Activated T-helper 1 cell treated with Interleukin-2 at 50 U/mL for 16 hours (primary cell): Measurements from ENCODE around the gene ADAMTS20.

Experiments used
- DNase-seq: peaks from one replicate; pipeline ENCODE4 v3.0.0-alpha.2; 2020; ENCODE audit warnings: low read depth

The ADAMTS20 gene

DNA sequence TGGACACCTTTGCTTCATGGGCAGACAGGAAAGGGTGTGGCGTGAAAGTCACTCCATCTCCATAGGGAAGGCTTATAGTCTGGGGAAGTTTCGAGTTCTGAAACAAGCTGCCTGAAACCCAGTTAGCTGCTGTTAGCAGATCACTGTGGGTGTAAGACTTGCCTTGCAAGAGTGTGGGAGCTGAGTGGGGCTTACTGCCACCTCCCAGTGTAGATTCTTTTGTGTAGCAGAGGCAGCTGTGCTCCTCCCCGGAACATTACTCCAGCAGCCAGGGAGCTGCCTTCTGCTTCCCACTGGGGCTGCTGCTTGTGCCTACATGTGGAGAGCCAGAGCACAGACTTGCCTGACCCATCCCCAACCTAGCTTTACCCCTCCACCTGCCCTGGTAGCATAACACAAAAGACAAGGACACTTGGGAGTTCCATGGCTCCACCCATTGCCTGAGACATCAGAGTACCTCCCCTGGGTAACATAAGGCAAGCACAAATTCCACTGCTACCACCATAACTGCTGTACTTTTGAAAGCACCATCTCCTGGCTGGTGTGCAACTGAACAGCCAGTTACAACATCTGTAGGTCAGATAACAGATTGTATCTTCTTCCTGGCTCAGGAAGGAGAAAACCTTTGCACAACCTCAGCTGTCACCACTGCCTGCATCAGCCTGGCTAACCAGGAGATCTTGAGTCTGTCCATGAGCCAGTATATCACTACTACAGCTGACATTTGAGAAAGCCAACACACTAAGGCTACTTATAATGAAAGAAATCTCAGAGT is 69.5 kb downstream of the ADAMTS20 start:
- DNase-seq: no peak

DNA sequence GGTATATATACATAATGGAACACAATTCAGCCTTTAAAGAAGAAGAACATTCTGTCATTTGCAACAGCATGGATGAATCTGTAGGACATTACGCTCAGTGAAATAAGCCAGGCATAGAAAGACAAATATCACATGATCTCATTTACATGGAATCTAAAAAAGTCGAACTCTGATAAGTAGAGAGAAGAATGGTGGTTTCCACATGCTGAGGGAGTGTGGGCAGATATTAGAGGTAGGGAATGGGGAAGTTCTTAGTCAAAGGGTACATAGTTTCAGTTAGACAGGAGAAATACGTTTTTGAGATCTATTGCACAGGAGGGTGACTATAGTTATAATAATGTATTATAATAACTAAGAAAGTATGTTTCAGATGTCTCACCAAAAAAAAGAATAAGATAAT is 71.4 kb downstream of the ADAMTS20 start:
- no peak for DNase-seq

DNA sequence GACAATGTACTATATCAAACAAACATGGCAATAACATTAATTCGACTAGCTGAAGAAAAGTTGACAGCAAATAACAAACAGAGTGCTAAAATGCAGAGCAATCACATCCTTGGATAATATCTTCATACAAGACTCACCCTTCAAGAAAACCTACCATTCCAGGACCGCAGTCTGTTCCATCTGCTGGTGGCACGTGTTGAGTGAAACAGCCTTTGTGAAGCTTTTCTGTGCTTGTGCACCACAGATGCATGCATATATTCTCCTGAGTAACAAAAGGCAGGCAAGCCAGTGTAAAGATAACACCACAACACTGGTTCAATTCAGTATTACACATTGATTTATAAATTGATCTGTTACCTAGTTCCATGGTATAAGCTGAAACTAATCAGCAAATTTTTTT is 89.3 kb downstream of the ADAMTS20 start:
- no peak for DNase-seq

DNA sequence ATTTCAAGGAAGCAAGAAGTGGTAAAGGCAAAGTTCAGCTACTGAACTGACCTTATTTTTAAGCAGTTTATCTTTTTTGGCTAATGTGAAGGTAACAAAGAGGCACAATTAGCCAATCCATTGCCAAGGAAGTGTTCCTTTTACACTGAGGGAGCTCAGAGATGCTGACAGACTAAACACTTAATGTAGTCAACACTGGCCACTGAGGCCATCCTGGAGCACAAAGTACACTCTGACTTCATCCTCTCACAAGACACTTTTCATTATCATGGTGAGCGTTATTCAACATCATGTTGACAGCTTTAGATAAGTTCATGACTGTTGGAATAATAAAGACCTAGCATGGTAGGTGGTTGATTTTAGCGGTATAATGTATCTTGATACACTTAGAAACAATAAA is 89.9 kb downstream of the ADAMTS20 start:
- no peak for DNase-seq

DNA sequence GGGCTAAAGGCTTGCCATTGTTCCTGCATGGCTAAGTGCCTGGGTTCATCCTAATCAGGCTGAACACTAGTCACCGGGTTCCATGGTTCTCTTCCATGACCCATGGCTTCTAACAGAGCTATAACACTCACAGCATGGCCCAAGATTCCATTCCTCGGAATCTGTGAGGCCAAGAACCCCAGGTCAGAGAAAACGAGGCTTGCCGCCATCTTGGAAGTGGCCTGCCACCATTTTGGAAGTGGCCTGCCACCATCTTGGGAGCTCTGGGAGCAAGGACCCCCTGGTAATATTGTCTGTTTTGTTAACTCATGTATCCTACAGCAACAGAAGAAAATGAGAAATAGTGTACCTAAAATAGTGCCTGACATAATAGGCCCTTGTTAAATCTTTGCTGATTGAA is 92.7 kb downstream of the ADAMTS20 start:
- no peak for DNase-seq

DNA sequence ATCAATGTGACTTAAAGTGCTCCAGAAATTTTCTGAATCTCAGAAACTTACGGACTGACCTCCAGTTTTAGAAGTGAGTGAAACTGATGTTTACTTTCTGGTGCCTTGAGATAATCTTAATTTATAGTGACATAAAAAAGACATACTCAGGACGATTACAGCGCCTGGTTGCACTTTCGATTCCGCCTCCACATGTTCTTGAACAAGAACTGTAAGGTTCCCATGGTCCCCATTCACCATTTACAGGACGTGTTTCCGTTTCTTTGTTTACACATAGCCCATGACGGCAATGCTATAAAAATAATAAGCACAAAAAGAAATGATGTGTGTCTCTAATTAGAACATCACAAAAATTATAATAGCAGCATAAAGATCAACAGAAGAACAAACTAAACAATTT is 98.2 kb downstream of the ADAMTS20 start:
- no peak for DNase-seq

DNA sequence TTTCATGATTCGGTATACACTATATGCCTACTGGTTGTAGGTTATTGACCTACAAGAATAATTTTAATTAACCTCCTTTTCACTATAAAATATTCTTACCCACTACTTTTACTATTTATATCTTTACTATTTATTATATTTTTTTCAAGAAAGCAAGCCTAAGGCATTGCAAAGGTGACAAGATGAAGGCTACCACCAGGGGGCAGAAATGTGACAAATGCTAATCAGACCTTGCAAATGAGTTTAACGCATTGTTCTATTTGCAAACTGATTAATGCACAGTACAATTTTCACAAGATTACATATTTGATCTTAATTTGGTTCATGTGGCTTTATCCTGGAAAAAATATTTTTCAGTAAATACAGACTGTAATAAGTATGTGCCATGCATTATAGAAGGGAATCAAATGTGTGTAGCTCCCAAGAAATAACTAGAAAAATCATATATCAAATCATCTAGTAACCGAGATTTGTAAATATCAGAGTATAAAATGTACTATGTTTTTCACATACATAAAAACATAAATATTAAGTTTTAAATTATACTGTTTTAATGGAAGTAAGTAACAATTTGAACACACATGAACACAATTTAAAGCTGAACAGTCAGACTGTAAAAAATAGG is 107.0 kb downstream of the ADAMTS20 start:
- no peak for DNase-seq

DNA sequence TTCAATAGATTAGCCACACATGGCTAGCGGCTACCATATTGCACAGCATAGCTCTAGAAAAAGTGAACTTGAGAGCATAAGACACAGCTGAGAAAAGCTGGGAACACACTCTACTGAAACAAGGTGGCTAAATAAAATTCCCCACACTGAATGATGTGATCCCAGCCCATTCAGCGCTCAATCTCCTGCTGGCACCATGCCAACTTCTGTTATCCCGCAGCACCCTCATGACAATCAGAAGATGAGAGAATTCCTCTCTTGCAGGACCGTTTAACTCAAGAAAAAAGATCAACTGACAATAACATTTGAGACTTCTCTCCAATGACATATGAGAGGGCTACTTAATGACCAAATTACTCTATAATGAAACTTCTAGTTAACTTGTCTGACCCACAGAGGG is 115.4 kb downstream of the ADAMTS20 start:
- no peak for DNase-seq

DNA sequence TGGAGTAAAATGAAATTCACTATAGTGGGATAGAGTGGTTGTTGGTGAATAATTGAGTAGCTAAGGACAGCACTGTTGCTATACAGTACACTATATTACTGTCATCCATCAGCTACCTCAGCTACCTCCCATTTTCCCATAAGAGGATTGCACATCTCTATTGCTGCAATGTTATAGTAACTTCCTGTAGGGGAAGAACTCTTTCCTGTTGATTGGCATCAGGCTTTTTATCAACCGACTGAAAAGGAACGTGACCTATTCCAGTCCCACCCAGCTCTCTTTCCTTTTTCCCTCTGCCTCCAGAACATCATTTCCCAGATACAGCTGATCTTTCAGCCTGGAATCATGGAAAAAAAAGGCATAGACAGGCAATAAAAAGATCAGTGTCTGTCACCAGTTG is 117.4 kb downstream of the ADAMTS20 start:
- no peak for DNase-seq

DNA sequence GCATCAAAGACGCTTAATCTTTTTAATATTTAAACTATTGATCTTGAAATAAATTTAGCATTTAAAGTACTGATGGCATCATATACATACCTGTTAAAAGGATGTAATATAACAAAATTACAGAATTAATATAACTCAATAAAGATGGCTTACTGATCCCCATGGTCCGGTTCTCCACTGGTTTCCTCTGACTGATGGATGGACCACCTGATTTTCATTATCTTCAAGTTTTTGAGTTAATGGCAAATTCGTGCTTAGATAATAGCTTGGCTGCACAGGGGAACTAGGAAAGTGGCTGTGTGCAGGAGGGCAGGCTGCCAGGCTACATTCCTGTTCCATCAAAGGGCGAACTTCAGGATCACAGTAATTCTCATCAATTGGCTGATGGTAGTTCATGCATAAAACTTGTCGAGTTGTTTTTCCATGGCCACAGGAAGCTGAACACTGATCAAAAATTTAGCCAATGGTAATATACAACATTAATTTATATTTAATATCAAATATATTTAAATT is 123.9 kb downstream of the ADAMTS20 start:
- no peak for DNase-seq

DNA sequence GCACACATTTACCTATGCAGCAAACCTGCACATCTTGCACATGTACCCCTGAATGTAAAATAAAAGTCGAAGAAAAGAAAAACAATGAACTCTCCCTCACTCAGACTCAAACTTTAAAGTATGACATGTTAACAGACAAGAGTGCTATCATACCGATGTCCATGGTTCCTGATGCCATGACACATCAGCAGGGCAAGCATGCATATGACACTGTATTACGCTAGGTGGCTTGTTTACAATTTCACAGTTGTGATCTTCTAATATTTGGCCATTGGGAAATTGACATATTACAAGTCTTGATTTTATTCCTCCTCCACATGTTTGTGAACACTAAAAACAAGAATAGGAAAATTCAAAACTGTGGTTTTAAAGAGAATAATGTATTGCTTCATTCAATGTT is 126.6 kb downstream of the ADAMTS20 start:
- no peak for DNase-seq

DNA sequence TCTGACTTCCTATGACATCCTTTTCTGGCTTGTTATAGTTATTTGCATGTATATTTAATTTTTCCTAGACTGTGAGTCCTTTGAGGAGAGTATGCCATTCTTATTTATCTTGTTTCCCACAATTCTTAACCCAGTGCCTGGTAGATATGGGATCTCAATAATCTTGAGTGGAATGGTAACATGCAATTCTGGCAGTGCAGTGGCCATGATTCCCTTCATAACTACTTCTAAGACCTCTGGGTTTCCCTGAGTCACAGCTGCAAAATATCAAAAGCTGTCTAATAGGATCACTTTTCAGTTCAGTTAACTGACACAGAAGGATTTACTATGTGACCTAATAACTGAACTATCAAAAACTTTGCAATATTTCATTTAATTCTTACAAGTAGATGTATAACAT is 135.0 kb downstream of the ADAMTS20 start:
- no peak for DNase-seq

DNA sequence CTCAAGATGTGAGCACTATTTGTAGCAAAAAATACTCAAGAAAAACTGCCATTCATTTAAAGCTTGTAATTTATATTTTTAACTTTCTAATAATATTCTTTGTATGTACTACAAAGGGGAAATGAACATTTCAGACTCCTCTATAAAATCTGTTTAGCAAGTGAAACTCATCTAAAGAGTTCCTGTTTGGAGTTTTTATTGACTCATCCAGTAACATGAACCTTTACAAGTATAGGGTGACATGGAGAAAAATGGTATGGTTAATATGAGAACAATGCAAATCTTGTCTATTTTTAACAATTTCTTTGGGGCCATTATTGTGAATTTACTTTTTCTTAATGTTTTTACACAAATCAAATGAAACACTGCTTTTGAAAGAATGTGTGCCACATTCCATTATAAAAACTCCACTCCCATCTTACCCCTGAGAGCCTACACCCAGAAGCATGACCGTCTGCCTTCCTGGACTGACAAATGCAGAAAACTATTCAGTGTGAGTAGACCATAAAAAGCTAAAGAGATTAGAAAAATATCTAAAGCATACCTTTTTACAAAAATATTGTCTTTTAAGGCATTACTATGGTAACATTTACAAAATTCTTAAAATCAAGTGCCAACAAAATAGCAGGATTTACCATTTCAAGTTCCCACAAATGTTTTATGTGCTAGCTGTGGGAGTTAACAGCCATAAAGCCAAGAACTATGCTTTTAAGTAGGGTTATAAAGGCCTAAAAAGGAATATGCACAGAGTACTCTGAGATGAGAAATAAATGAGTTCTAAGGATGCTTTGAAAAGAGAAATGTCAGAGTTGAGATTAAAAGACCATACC is 144.0 kb downstream of the ADAMTS20 start:
- DNase-seq: no peak

DNA sequence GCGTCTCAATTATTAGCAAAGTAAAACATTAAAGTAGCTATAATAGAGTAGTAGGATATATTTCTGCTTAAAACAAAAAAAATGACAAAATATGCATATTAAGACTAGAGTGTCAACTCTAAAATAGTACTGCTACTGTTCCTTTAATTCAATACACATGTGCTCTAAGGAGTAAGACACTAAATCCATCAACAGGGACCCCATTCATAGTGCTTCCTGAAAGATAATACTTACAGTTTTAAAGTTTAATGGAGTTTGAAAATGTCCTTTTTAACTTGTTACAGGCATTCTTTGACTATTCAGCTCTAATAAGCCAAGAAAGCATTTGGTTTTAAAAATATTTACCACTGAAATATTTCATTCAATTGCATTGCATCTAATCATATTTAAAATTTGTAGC is 145.2 kb downstream of the ADAMTS20 start:
- no peak for DNase-seq

DNA sequence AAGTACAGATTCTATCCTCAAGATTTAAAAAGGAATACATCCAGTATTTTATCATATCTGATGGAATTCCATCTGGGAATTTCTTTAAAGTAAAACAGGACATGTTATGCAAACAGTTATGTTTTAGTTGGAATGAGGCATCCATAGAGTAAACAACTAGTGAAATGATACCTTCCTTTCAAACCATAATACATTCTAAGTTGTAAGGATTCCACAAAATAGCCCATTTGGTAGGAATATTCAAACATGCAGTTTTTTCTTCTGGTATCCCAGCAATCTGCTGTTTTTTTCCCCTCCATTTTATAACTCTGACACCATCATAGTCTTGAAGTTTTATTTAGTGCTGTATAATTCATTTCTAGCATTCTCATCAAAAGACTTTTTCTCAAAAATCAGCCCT is 149.6 kb downstream of the ADAMTS20 start:
- DNase-seq: no peak

DNA sequence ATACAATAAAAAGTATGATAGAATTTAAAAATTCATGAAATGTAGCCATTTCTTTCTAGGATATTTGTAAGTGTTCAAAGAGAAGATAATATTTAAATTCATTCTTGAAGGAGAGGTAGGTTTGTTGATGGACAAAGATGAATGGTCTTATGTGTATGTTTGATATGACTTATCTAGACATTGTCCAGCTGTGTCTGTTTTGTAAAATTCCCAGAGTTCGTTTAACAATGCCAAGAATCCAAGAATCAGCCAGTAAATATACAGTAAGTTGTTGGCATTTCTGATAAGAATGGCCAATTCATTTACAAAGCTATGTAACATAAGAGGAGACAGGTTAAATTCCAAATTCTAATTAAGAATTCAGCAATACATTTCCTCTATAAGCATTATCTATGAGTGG is 150.9 kb downstream of the ADAMTS20 start:
- DNase-seq: no peak

DNA sequence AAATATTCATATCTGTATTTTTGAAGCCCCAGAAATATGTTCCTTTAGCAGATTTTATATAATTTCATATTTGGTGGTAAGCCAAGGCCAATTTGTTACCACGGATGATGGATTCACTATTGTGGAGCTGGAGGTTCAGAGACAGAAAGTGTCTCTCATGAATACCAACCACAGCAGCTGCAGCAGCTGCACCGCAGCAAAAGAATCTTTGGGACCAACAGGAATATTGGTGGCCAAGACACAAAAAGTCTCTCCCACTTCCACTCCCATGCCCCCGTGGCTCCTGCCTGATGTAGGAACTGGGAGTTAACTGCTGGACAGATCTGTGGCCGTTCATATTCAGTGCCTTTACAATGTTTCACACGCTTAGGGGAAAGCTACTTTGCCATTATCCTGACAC is 155.3 kb downstream of the ADAMTS20 start:
- DNase-seq: no peak

DNA sequence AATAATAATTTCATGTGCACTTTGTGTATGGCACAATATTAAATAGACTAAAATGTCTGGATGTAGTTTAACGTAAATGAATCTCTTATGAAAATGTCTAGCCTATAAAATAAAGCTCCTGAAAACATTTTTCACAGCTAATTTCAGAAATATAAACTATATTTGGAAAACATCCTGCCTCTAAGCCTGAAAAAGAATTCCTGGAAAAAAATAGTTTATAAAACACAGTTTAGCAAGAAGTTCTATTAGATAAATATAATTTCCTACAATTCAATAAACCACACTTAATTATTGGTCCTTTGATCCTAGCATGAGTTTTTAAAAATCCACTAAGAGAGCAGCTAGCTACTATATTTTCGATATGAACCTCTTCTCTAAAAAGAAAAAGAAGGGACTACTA is 159.9 kb downstream of the ADAMTS20 start:
- no peak for DNase-seq

DNA sequence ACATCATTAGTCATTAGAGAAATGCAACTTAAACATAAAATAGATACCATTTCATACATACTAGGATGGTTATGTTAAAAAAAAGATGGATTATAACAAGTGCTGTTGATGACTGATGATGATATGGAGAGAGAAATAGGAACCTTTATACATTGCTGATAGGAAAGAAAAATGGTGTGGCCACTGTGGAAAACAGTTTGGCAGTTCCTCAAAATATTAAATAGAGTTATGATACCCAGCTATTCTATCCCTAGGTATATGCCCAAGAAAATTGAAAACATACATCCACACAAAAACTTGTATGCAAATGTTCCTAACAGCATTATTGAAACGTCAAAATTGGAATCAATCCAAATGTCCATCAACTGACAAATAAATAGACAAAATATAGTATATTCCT is 170.1 kb downstream of the ADAMTS20 start:
- DNase-seq: no peak

DNA sequence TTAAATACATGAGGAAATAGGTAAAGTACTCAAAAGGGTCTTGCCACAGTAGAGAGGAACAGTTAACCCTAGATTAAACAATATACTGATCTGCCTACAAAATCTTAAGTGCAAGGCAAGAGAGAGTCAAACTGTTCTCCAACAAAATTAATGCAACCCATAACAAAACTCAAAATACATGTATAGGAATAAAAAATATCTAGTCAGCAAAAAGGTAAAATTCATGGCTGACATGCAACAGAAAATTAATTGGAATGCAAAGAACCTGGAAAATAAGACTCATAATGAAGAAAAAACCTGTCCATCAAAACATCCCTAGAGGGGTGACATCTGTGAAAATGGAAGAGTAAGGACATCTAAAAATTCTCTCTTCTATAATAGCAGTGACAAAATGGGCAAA is 173.6 kb downstream of the ADAMTS20 start:
- no peak for DNase-seq

DNA sequence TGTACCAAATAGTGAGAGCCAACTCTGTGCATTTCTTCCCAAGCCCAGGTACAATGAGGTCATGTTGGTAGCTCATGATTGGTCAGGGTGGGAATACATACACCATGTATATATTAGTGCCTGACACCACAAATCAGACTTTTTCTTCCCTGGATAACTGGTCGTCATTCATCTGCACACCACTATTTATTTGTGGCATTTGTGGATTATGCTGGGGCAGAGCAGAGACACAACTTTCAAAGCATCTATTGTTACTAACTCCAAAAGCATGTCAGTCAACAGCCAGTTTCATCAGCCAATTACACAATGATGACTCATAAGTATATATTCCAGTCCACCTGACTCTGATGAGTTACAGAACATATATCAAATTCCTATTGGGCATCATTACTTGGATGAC is 181.7 kb downstream of the ADAMTS20 start:
- no peak for DNase-seq

DNA sequence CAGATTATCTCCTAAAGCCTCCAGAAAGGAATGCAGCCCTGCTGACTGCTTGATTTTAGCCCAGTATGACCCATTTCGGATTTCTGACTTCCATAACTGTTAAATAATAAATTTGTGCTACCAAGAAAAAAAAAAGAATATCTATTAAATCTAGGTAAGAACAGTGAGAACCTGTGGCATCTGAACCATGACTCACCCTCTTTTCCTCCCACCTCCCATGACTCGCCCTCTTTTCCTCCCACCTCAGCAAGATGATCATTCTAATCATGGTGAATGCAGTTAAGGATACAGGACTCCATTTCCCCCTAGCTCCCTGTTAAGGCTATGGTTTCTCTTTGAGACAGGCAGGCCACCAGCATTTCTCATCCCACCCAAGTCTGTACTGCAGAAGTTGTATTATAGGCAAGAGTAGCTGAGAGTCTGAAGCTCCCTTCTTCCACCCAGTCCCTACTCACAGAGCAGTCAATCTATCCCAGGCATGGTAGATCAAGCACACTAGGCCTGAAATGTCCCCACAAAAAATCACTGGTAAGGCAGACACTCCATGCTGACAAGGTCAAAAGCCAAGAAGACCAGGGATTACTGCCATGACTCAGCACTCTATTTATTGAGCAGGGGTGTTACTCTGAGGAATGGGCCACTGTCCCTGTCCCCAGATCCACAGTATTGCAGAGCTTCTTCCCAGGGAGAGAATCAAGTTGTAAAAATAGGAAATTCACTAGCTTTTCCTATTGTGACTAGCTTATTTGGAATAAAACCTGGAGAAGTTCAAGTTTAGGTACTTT is 188.9 kb downstream of the ADAMTS20 start:
- no peak for DNase-seq
